ENCODE measurements around the gene EGFL6.

GRCh38 chrX:13652850-13653693 lies 83.7 kb downstream of the EGFL6 start, which contains the start of gene TCEANC:
- no peak for TF ChIP-seq EZH2 (IDR thresholded peaks at IDR 0.05; ENCODE audit: insufficient read depth, poor library complexity, severe bottlenecking)
- TF ChIP-seq EZH2phosphoT487 (IDR thresholded peaks at IDR 0.05; ENCODE audit: insufficient read depth, low read depth) = no peak

Data from GM23248 (cell line).